HG02981 (cell line): ENCODE measurements around the gene TMC6.

Experiments
- ATAC-seq: cut with Tn5 transposase; IDR thresholded peaks from one replicate; pipeline ENCODE4 v1.9.1; 2021; ENCODE audit warnings: mild to moderate bottlenecking, moderate library complexity; ENCODE audit not compliant: unreplicated experiment

Gene TMC6

DNA sequence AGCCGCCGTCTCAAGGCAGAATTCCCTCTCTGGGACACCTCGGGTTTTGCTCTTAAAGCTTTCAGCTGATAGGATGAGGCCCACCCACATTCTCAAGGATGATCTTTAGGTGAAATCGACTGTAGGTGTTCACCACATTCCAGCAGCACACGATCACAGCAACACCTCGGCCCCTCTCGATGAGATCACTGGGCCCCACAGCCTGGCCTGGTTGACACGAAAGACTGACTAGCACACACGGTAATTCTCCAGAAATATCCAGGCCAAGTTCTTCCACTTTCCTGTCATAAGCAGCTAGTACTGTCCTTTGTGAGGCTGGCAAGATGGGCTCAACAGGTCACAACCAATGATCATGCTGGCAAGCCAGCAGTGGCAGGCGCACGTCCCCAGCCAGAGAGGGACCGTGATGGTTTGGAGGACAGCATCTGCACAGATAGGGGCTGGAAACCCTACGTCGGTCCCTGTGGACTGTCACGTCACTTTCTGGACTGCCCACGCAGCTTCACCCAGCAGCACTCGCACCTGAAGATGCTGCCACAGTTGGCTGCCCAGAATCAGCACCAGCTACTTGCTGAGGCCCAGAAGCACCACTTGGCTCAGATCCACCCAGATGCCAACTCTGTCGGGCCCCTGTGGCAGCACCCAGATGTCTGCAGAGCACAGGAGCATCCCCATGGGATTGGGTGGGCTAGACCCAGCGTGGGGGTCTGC is 17.4 kb downstream of the TMC6 start:
- ATAC-seq = no peak

GRCh38 chr17:78110363-78111015 is 18.1 kb downstream of the TMC6 start:
- ATAC-seq = no peak

DNA sequence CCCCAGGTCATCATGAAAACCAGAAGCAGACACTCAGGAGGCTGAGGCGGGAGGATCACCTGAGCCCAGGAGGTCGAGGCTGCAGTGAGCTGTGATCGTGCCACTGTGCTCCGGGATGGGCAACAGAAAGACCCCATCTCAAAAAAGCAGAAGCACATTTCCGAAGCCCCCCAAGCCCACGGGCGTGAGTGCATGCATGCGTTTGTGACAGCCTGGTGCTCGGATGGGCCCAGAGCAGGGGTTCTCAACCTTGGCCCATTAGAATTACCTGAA is 19.1 kb downstream of the TMC6 start:
- ATAC-seq = no peak

- no peak for ATAC-seq
These were observed 19.6 kb downstream of the TMC6 start for GRCh38 chr17:78108726-78109488.

- no peak for ATAC-seq
These were observed 20.4 kb downstream of the TMC6 start for GRCh38 chr17:78107976-78108725.

- no peak for ATAC-seq
These were observed 21.1 kb downstream of the TMC6 start for GRCh38 chr17:78107457-78107856.

DNA sequence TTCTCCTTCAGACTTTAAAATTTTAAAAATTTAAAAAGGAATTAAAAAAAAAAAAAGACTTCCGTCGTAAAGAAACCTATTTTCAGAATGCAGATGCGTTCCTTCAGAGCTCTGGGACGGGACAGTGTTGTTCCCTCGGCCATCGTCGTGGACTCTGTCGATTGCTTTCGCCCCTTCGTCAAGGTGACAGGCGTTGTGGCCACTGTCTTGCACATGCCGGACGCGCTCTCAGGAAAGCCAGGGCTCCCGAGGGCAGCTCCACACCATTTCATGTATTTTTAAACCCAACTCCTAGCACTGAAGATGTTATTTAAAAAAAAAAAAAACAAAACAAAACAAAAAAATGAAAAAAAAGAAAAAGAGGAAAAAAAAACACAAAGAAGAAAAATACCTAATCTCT is 22.3 kb downstream of the TMC6 start:
- ATAC-seq = no peak

GRCh38 chr17:78105551-78105950 is 23.0 kb downstream of the TMC6 start:
- no peak for ATAC-seq

GRCh38 chr17:78105101-78105500 is 23.5 kb downstream of the TMC6 start:
- no peak for ATAC-seq

- no peak for ATAC-seq
These were observed 24.0 kb downstream of the TMC6 start for GRCh38 chr17:78104540-78104941.

GRCh38 chr17:78103311-78103710 is 25.2 kb downstream of the TMC6 start:
- ATAC-seq = no peak

DNA sequence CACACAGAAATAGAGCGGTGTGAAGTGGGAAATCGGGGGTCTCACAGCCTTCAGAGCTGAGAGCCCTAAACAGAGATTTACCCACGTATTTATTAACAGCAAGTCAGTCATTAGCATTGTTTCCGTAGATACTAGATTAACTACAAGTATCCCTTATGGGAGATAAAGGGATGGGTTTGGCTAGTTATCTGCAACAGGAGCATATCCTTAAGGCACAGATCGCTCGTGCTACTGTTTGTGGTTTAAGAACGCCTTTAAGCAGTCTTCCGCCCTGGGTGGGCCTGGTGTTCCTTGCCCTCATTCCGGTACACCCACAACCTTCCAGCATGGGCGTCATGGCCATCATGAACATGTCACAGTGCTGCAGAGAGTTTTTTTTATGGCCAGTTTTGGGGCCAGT is 27.0 kb downstream of the TMC6 start:
- ATAC-seq = no peak

GRCh38 chr17:78101112-78101511 is 27.4 kb downstream of the TMC6 start:
- ATAC-seq = no peak

- ATAC-seq = no peak
These were observed 32.5 kb downstream of the TMC6 start for GRCh38 chr17:78096093-78096492.

DNA sequence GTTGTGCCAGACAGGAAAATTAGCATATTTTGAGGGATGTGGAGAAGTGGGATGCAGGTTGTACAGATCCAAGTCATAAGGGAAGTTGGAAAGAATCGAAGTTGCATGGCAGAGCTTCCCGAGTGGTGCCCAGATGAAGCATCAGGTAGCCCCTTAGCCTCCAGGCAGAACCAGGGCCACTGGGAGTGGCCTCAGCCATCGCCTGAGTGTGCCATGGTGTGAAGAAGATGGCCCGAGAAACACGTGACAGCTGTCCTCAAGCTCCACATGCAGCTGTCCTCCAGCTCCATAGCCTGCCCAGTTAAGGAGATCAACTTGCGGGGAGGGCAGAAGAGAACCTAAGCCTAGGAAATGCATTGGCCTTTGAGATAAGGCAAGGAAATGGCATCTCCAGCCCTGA is 33.5 kb downstream of the TMC6 start:
- no peak for ATAC-seq

- ATAC-seq = no peak
These were observed 35.7 kb downstream of the TMC6 start for GRCh38 chr17:78092794-78093324.

GRCh38 chr17:78089576-78090281 is 38.8 kb downstream of the TMC6 start:
- ATAC-seq = no peak

DNA sequence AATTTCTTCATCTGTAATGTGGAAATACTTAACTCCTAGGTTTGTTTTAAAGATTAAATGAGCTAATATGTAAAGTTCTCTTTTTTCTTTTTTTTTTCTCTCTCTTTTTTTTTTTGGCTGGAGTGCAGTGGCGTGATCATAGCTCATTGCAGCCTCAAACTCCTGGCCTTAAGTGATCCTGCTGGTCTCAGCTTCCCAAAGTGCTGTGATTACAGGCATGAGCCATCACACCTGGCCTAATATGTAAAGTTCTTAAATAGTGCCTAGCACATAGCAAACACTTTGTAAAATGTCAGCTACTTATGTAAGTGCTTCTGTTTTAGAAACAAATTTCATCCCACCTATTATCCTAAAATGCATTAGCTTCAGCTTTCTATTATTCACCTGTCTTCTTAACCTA is 40.0 kb downstream of the TMC6 start:
- no peak for ATAC-seq

- no peak for ATAC-seq
These were observed 41.8 kb downstream of the TMC6 start for GRCh38 chr17:78086740-78087139.

DNA sequence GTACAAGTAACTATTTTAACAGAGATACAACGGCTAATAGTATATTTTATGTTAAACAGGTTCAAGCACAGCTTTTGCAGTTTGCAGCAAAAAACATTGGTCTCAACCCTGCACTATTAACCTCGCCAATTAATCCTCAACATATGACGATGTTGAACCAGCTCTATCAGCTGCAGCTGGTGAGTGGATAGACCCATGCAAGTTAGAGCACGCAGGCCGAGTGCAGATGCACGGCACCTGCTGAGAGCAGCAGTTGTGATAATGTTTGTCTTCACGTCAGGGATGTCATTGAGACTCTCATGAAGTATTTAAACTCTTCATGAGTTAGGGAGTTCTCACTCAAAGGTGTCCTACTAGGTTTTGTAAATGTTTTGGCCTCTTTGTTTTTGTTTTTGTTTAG is 45.6 kb downstream of the TMC6 start:
- no peak for ATAC-seq
